IMR-90 (cell line): ENCODE results near the gene ROBO2. TPM values are rescaled to one million over a fixed set of nuclear protein-coding genes. Genes with fewer than 3 reads are reported as not detected.

Experiments used
- ATAC-seq: fragments of 200-7000 bp; cut with Tn5 transposase; 2 replicates; pipeline ENCODE4 v1.9.1; 2020; ENCODE audit warnings: low read depth, mild to moderate bottlenecking, moderate library complexity
- BruUV-seq: library from RNA; stranded (reverse); fragments of 400-500 nt; replicated peaks from 2 replicates; lab custom pipeline; 2021; lab: Mats Ljungman, UMichigan
- CTCF ChIA-PET: fragments of 300-600 bp; formaldehyde crosslinking; extraction: SDS; loops from one replicate; lab custom pipeline; 2021; ENCODE audit warnings: antibody characterized with exemption; lab: Yijun Ruan, JAX
- POLR2A ChIA-PET: fragments of 300-600 bp; sonication (Branson Sonifier 250); formaldehyde crosslinking; loops from one replicate; lab custom pipeline; 2022; ENCODE audit warnings: antibody characterized with exemption; ENCODE audit not compliant: unreplicated experiment; lab: Charles Lee
- DNase-seq: peaks from one replicate; pipeline ENCODE4 v3.0.0; 2013
- H2AFZ ChIP-seq: replicated peaks from 2 replicates; pipeline ENCODE3; 2013; ENCODE audit warnings: low read length, mild to moderate bottlenecking; ENCODE audit not compliant: poor library complexity
- H2AK5ac ChIP-seq: 2 replicates; pipeline ENCODE4 v1.6.1; 2013; ENCODE audit warnings: low read depth, low read length, inconsistent platforms
- H2AK9ac ChIP-seq: replicated peaks from 2 replicates; pipeline ENCODE3; 2013; ENCODE audit warnings: mild to moderate bottlenecking, low read depth, low read length, moderate library complexity; ENCODE audit not compliant: poor library complexity
- H2BK120ac ChIP-seq: 2 replicates; pipeline ENCODE4 v1.6.1; 2013; ENCODE audit warnings: low read depth, low read length, inconsistent platforms
- H2BK15ac ChIP-seq: 3 replicates; pipeline ENCODE4 v1.6.1; 2013; ENCODE audit warnings: low read depth, low read length, inconsistent platforms
- H2BK20ac ChIP-seq: 2 replicates; pipeline ENCODE4 v1.6.1; 2013; ENCODE audit warnings: low read depth, mild to moderate bottlenecking, inconsistent platforms, low read length, moderate library complexity
- H2BK5ac ChIP-seq: 2 replicates; pipeline ENCODE4 v1.6.1; 2013; ENCODE audit warnings: mild to moderate bottlenecking, low read depth, low read length, inconsistent platforms; ENCODE audit not compliant: poor library complexity, severe bottlenecking
- H3K14ac ChIP-seq: replicated peaks from 2 replicates; pipeline ENCODE4 v1.6.1; 2013; ENCODE audit warnings: low read depth, low read length, inconsistent platforms
- H3K18ac ChIP-seq: 2 replicates; pipeline ENCODE4 v1.6.1; 2013; ENCODE audit warnings: low read depth, low read length, control low read depth
- H3K23ac ChIP-seq: 2 replicates; pipeline ENCODE4 v1.6.1; 2013; ENCODE audit warnings: low read depth, low read length, inconsistent platforms
- H3K27ac ChIP-seq: 2 replicates; pipeline ENCODE4 v1.5.1; 2013; ENCODE audit warnings: mild to moderate bottlenecking, control low read depth, low read length; ENCODE audit not compliant: insufficient read depth
- H3K27me3 ChIP-seq: 2 replicates; pipeline ENCODE4 v1.6.1; 2013; ENCODE audit warnings: low read length; ENCODE audit not compliant: control insufficient read depth, insufficient read depth
- H3K36me3 ChIP-seq: 2 replicates; pipeline ENCODE4 v1.6.1; 2013; ENCODE audit warnings: low read length, mixed read lengths; ENCODE audit not compliant: control insufficient read depth, insufficient read depth
- H3K4ac ChIP-seq: 2 replicates; pipeline ENCODE4 v1.6.1; 2013; ENCODE audit warnings: low read depth, low read length, inconsistent platforms
- H3K4me1 ChIP-seq: 2 replicates; pipeline ENCODE4 v1.6.1; 2013; ENCODE audit warnings: low read length, mixed read lengths; ENCODE audit not compliant: control insufficient read depth, insufficient read depth
- H3K4me2 ChIP-seq: 2 replicates; pipeline ENCODE4 v1.6.1; 2013; ENCODE audit warnings: low read depth, mild to moderate bottlenecking, control low read depth, low read length, moderate library complexity
- H3K4me3 ChIP-seq: 2 replicates; pipeline ENCODE4 v1.5.1; 2013; ENCODE audit warnings: low read depth, mild to moderate bottlenecking, control low read depth, low read length, moderate library complexity; ENCODE audit not compliant: insufficient read depth
- H3K56ac ChIP-seq: 2 replicates; pipeline ENCODE4 v1.6.1; 2013; ENCODE audit warnings: low read length, inconsistent platforms; ENCODE audit not compliant: insufficient read depth; ENCODE audit errors: extremely low read depth
- H3K79me1 ChIP-seq, 2 experiments: 2 replicates each; pipeline ENCODE4 v1.6.1; 2013; ENCODE audit warnings: low read length in 2 of 2, inconsistent platforms in 1 of 2, low read depth in 1 of 2
- H3K9ac ChIP-seq: 2 replicates; pipeline ENCODE4 v1.6.1; 2013; ENCODE audit warnings: low read depth, low read length, control low read depth
- H3K9me1 ChIP-seq: 2 replicates; pipeline ENCODE4 v1.6.1; 2013; ENCODE audit warnings: low read length, inconsistent platforms; ENCODE audit not compliant: insufficient read depth
- H3K9me3 ChIP-seq: 2 replicates; pipeline ENCODE4 v1.6.1; 2013; ENCODE audit warnings: low read length; ENCODE audit not compliant: control insufficient read depth, insufficient read depth
- H4K20me1 ChIP-seq: 2 replicates; pipeline ENCODE4 v1.6.1; 2013; ENCODE audit warnings: low read length, inconsistent platforms; ENCODE audit not compliant: insufficient read depth
- H4K5ac ChIP-seq: 2 replicates; pipeline ENCODE4 v1.6.1; 2013; ENCODE audit warnings: mild to moderate bottlenecking, low read depth, low read length, control low read depth
- H4K8ac ChIP-seq, 2 experiments: 2 replicates each; pipeline ENCODE4 v1.6.1; 2013; ENCODE audit warnings: low read depth in 2 of 2, low read length in 2 of 2, control low read depth in 1 of 2, inconsistent platforms in 1 of 2
- H4K91ac ChIP-seq: 2 replicates; pipeline ENCODE4 v1.6.1; 2013; ENCODE audit warnings: low read depth, low read length, inconsistent platforms; ENCODE audit not compliant: insufficient read depth
- CEBPB ChIP-seq: IDR thresholded peaks from 2 replicates; pipeline ENCODE4 v1.6.1; 2012; ENCODE audit warnings: low read depth, low read length, improper control_type of control experiment
- MXI1 ChIP-seq: IDR thresholded peaks from 2 replicates; pipeline ENCODE4 v1.6.1; 2012; ENCODE audit warnings: low read depth, mild to moderate bottlenecking, low read length, moderate library complexity, borderline replicate concordance
- WGBS, 2 experiments: methylation state at CpG; one replicate each; pipeline versions ENCODE4 v1.1.5 to v1.1.7; 2013; ENCODE audit warnings: missing lambda C conversion rate in 2 of 2; ENCODE audit not compliant: insufficient read length in 1 of 2; ENCODE audit errors: extremely low coverage in 2 of 2; 5-methylcytosine and 5-hydroxymethylcytosine counted together
- dilution Hi-C: fragments of 300-500 bp; cut with HindIII; formaldehyde crosslinking; loops from one replicate; pipeline ENCODE4 v1.14.3; 2018; ENCODE audit warnings: low sequenced_read_pairs; ENCODE audit not compliant: unreplicated experiment
- in situ Hi-C: fragments of 300-500 bp; cut with MboI; formaldehyde crosslinking; loops from 3 replicates; pipeline ENCODE4 v1.14.3; 2019; ENCODE audit warnings: low sequenced_read_pairs, inconsistent platforms, mixed read lengths
- intact Hi-C: fragments of 100-400 bp; cut with micrococcal nuclease; formaldehyde crosslinking; loops from 2 replicates; pipeline ENCODE4 v1.10.0; 2022
- polyA plus RNA-seq, 3 experiments: library from polyadenylated mRNA; depleted of rRNA; stranded (reverse); fragments of >200 nt; gene quantifications; 2 replicates each; pipeline ENCODE4 v1.2.3, GENCODE V29; 2012; ENCODE audit warnings: low replicate concordance in 1 of 3
- total RNA-seq: library from RNA; depleted of rRNA; stranded (reverse); fragments of >200 nt; gene quantifications from 2 replicates; pipeline ENCODE4 v1.2.3, GENCODE V29; 2012

ROBO2 gene
- total and polyA plus RNA-seq, 2 of the 4 experiments (the other 2 are of a cell fraction): 9.3 to 14.5 TPM

DNA sequence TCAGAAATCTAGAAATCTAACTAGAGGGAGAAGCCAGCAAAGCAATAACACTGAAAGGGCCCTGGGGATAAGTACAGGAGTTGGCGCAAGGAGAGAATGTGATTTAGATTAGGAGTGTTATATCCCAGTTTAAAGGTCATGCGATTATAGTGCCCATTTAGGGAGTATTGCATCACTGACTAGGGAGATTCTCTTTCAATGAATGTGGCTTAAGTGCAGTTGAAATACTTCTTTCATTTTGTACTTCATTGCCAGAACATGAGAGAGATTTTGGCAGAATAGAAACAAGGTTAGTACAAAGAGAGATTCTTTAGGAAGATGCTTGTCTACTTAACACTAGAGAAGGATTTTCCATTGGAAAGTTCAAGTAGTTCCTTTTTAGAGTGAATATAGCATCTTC is 13.9 kb downstream of the ROBO2 start:
- H2BK120ac ChIP-seq: no peak overlapping the region
- H3K56ac ChIP-seq: no peak overlapping the region
- no peaks in the 10 kb centered on the region for H3K9me1 ChIP-seq
- CTCF ChIA-PET: no interaction called here
- no peak overlapping the region for H4K91ac ChIP-seq
- H3K9me3 ChIP-seq: no peaks in the 10 kb centered on the region
- dilution Hi-C loops (no loop called here), intact Hi-C loops (no loop called here), in situ Hi-C loops (no loop called here)
- 100% methylated on average over 1 of the region's 2 CpGs; no CpG with 5 or more reads in 1 of the 2 experiments for WGBS, 2 experiments
- no peaks in the 10 kb centered on the region for H4K20me1 ChIP-seq
- BruUV-seq: no TSS peak
- no peak overlapping the region for H2AFZ ChIP-seq
- H2BK20ac ChIP-seq: no peak overlapping the region
- no peaks in the 10 kb centered on the region for H3K79me1 ChIP-seq
- H3K4me3 ChIP-seq: no peak overlapping the region
- no peak overlapping the region for H3K4ac ChIP-seq
- H3K23ac ChIP-seq: no peak overlapping the region
- H4K8ac ChIP-seq: no peak overlapping the region
- no peak overlapping the region for H3K14ac ChIP-seq
- H2BK5ac ChIP-seq: no peak overlapping the region
- H2AK5ac ChIP-seq: no peak overlapping the region
- ATAC-seq (no peak), DNase-seq (no peak)
- no peak overlapping the region for H2AK9ac ChIP-seq
- no peak overlapping the region for H2BK15ac ChIP-seq
- TF ChIP-seq MXI1: no peak
- TF ChIP-seq CEBPB: peak; percentile 62
- no peak overlapping the region for H3K4me2 ChIP-seq
- H3K4me1 ChIP-seq: no peaks in the 10 kb centered on the region
- no peak overlapping the region for H3K27ac ChIP-seq
- H3K36me3 ChIP-seq: no peaks in the 10 kb centered on the region
- H3K9ac ChIP-seq: no peak overlapping the region
- no peaks in the 10 kb centered on the region for H3K27me3 ChIP-seq
- no peak overlapping the region for H4K5ac ChIP-seq
- POLR2A ChIA-PET: interaction anchor here (0.6 kb wide), 1 partner anchor 266 kb away, joined by 3 read pairs; no protein-coding TSS in a partner anchor
- no peak overlapping the region for H3K18ac ChIP-seq
